ENCODE results near the gene CNOT8.

DNA sequence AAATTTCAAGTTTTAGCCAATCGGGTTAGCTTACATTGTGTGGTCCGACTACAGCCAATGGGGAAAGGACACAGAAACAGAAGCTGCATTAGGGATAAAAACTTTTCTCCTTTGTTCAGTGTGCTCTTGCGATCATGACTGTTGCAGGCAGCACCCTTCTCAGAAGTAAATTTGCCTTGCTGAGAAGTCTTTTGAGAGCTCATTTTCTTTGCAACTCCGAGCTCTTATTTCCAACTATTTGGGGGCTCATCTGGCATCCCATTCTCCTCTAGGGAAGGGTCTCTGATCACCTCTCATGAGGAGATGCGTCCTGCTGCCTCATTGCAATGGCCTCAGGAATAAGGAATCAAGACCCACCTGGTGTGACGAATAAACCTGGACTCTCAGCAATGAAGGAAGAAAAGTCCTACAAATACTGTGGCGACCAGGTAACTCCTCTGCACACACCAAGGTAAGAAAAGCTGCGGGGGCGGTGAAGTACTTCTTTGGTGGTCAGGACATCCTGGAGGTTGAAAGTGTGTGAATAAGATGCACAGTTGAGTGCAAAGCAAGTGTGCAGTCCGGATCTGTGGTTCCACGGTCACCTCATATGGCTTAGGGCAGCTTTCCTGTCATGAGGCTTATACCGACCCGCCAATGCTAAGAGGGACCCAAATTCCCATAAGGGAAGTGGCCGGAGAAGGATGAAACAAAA, 20.4 kb downstream of the CNOT8 start:
- TF ChIP-seq GATA2 (IDR thresholded peaks at IDR 0.05; ENCODE audit: low read depth, low read length) = no peak
- no peak for TF ChIP-seq GATA3 (IDR thresholded peaks at IDR 0.05; ENCODE audit: low read depth, low read length)

All from SH-SY5Y (cell line).